Measurements from ENCODE around the gene TMEM45A.

The TMEM45A gene

DNA sequence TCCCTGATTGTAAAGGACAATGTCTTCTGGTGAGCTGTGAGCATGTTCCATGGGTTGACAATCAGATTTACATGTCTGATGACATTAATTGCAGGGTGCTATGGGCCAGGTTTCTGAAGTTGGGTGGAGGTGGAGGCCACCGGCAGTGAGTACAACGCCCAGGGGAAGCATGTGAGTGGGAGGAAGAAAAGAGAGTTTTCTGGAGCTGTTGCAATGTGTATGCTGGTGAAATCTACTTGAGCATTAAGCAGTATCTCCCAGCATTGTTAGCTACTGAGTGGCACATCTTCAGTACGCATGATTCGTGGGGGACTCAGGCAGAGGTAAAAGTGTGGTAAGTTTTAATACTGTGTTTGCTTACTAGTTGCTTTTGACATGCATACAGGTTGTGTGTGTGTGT lies 26.6 kb downstream of the TMEM45A start:
- H3K27me3 ChIP-seq (ENCODE audit: low read length): no peaks in the 10 kb centered on the region
- H3K9me2 ChIP-seq (replicated peaks; ENCODE audit: insufficient read depth, low read length): no peaks in the 10 kb centered on the region
- no peaks in the 10 kb centered on the region for H3K79me2 ChIP-seq (ENCODE audit: insufficient read depth, low read length)
- no peak overlapping the region for H2AFZ ChIP-seq (ENCODE audit: low read depth, low read length, severe bottlenecking)
- no peaks in the 10 kb centered on the region for H4K20me1 ChIP-seq (ENCODE audit: low read depth, low read length)
- no peaks in the 10 kb centered on the region for H3K9me3 ChIP-seq (ENCODE audit: insufficient read depth, low read length)
- no peak overlapping the region for H3K27ac ChIP-seq (ENCODE audit: low read depth, low read length)
- H3K9ac ChIP-seq (ENCODE audit: low read length): no peak overlapping the region
- TF ChIP-seq, protein P1, sequence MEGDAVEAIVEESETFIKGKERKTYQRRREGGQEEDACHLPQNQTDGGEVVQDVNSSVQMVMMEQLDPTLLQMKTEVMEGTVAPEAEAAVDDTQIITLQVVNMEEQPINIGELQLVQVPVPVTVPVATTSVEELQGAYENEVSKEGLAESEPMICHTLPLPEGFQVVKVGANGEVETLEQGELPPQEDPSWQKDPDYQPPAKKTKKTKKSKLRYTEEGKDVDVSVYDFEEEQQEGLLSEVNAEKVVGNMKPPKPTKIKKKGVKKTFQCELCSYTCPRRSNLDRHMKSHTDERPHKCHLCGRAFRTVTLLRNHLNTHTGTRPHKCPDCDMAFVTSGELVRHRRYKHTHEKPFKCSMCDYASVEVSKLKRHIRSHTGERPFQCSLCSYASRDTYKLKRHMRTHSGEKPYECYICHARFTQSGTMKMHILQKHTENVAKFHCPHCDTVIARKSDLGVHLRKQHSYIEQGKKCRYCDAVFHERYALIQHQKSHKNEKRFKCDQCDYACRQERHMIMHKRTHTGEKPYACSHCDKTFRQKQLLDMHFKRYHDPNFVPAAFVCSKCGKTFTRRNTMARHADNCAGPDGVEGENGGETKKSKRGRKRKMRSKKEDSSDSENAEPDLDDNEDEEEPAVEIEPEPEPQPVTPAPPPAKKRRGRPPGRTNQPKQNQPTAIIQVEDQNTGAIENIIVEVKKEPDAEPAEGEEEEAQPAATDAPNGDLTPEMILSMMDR (IDR thresholded peaks at IDR 0.05; ENCODE audit: insufficient read depth, low read length, poor library complexity, severe bottlenecking): no peak
- TF ChIP-seq EZH2phosphoT487 (conservative IDR thresholded peaks at IDR 0.05; ENCODE audit: low read length): no peak
- no peaks in the 10 kb centered on the region for H3F3A ChIP-seq (ENCODE audit: insufficient read depth)
- H3K36me3 ChIP-seq (ENCODE audit: low read length): no peaks in the 10 kb centered on the region
- no peak overlapping the region for H3K4me3 ChIP-seq (ENCODE audit: insufficient read depth, low read length, poor library complexity, severe bottlenecking)
- no peak overlapping the region for H3K4me2 ChIP-seq (ENCODE audit: low read depth, low read length, poor library complexity, severe bottlenecking)

DNA sequence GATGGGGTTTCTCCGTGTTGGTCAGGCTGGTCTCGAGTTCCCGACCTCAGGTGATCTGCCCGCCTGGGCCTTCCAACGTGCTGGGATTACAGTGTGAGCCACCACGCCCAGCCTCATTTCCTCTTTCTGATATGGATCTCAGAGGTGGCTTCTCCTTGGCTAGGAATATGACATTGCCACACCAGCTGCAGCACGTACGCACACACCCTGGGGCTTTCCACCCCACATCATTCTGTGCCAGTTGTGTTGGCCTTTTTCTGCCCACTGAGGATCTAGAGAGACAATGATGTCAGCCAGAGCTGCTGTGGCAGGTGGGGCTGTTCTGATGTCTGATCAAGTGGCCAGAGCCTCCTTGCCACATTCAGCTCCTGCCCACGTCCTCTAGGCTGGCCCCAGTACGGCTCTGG lies 29.0 kb downstream of the TMEM45A start:
- H3K27me3 ChIP-seq (ENCODE audit: low read length): no peaks in the 10 kb centered on the region
- no peaks in the 10 kb centered on the region for H3K9me3 ChIP-seq (ENCODE audit: insufficient read depth, low read length)
- no peaks in the 10 kb centered on the region for H3K79me2 ChIP-seq (ENCODE audit: insufficient read depth, low read length)
- TF ChIP-seq, protein P1 (IDR thresholded peaks at IDR 0.05; ENCODE audit: insufficient read depth, low read length, poor library complexity, severe bottlenecking): no peak
- no peak for TF ChIP-seq EZH2phosphoT487 (conservative IDR thresholded peaks at IDR 0.05; ENCODE audit: low read length)
- H3K4me3 ChIP-seq (ENCODE audit: insufficient read depth, low read length, poor library complexity, severe bottlenecking): no peak overlapping the region
- H3K9me2 ChIP-seq (replicated peaks; ENCODE audit: insufficient read depth, low read length): no peaks in the 10 kb centered on the region
- H3K27ac ChIP-seq (ENCODE audit: low read depth, low read length): no peak overlapping the region
- H2AFZ ChIP-seq (ENCODE audit: low read depth, low read length, severe bottlenecking): no peak overlapping the region
- no peaks in the 10 kb centered on the region for H3K36me3 ChIP-seq (ENCODE audit: low read length)
- no peak overlapping the region for H3K4me2 ChIP-seq (ENCODE audit: low read depth, low read length, poor library complexity, severe bottlenecking)
- H3F3A ChIP-seq (ENCODE audit: insufficient read depth): no peaks in the 10 kb centered on the region
- H3K9ac ChIP-seq (ENCODE audit: low read length): no peak overlapping the region
- no peaks in the 10 kb centered on the region for H4K20me1 ChIP-seq (ENCODE audit: low read depth, low read length)

DNA sequence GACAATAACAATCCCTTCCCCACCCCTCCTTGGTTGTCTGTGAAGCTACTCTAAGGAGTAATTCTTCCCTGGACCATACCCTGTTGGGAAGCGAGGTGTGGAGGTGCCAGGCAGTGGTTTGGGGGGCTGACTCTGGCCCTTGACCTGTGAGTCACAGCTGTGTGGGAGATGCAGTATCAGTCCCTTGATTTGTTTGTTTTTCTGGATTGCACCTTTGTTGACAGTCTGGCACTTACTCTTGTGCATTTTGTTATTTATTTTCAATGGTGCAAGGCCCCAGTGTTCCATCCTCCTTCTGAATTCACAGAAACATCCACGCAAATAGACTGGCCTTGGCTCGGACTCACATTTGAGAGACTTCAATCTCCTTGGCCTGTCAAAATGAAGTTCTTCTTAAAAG lies 29.7 kb downstream of the TMEM45A start:
- no peaks in the 10 kb centered on the region for H3K9me3 ChIP-seq (ENCODE audit: insufficient read depth, low read length)
- H2AFZ ChIP-seq (ENCODE audit: low read depth, low read length, severe bottlenecking): no peak overlapping the region
- no peak overlapping the region for H3K9ac ChIP-seq (ENCODE audit: low read length)
- H3F3A ChIP-seq (ENCODE audit: insufficient read depth): no peaks in the 10 kb centered on the region
- no peaks in the 10 kb centered on the region for H3K9me2 ChIP-seq (replicated peaks; ENCODE audit: insufficient read depth, low read length)
- H3K27ac ChIP-seq (ENCODE audit: low read depth, low read length): no peak overlapping the region
- no peaks in the 10 kb centered on the region for H3K79me2 ChIP-seq (ENCODE audit: insufficient read depth, low read length)
- no peak overlapping the region for H3K4me3 ChIP-seq (ENCODE audit: insufficient read depth, low read length, poor library complexity, severe bottlenecking)
- H3K27me3 ChIP-seq (ENCODE audit: low read length): no peaks in the 10 kb centered on the region
- no peak for TF ChIP-seq EZH2phosphoT487 (conservative IDR thresholded peaks at IDR 0.05; ENCODE audit: low read length)
- TF ChIP-seq, protein P1 (IDR thresholded peaks at IDR 0.05; ENCODE audit: insufficient read depth, low read length, poor library complexity, severe bottlenecking): no peak
- H3K36me3 ChIP-seq (ENCODE audit: low read length): no peaks in the 10 kb centered on the region
- no peaks in the 10 kb centered on the region for H4K20me1 ChIP-seq (ENCODE audit: low read depth, low read length)
- H3K4me2 ChIP-seq (ENCODE audit: low read depth, low read length, poor library complexity, severe bottlenecking): no peak overlapping the region

Measured in SU-DHL-6 (cell line).